Right ventricle myocardium superior (tissue), 1 donor: ENCODE measurements around the gene CDADC1. TPM values are rescaled to one million over a fixed set of nuclear protein-coding genes. Genes with fewer than 3 reads are reported as not detected.

ENCODE experiments used
- ATAC-seq: fragments of 200-7000 bp; cut with Tn5 transposase; one replicate; pipeline ENCODE4 v1.9.1; 2020; ENCODE audit warnings: mild to moderate bottlenecking; ENCODE audit not compliant: poor library complexity
- DNase-seq: peaks from one replicate; pipeline ENCODE4 v3.0.0-alpha.2; 2020
- intact Hi-C: fragments of 100-400 bp; cut with DNase I; formaldehyde crosslinking; loops from one replicate; pipeline ENCODE4 v1.11.2; 2022
- long read RNA-seq: library from polyadenylated mRNA; unstranded; transcript quantifications from one replicate; pipeline ENCODE4 v2.0.0, GENCODE V29; 2021
- total RNA-seq: library from RNA; stranded (reverse); fragmentation: NEBNext Ultra II Directional; extraction: Animal tissue kit (Norgen Biotek cat#: 25700); gene quantifications from one replicate; pipeline ENCODE4 v1.2.1, GENCODE V29; 2021
- donor health status: DM: no; HTN: yes; CAD: no; lungs with severe emphysema.

Gene CDADC1
- 7.3 TPM for total RNA-seq
- long read RNA-seq, transcript CDADC1-201 (10 exons, 3,386 nt) = major isoform, 5 of 9 reads
- long read RNA-seq, partial matches to known transcripts = 1 of 9 reads
- long read RNA-seq, other reads (novel, unspliced or antisense) = 3 of 9 reads

GRCh38 chr13:49247643-49248621 lies at the start of gene CDADC1:
Gene CDADC1, plus strand, starts transcription at chr13:49247925. Its CDS starts 113 bp downstream, at chr13:49248038.
- peak; percentile 99 for DNase-seq
- intact Hi-C loops = no loop called here
- peak; percentile 99 for ATAC-seq

GRCh38 chr13:49206641-49207040 lies 41.1 kb upstream of the CDADC1 start:
- intact Hi-C loops = no loop called here
- ATAC-seq (no peak), DNase-seq (no peak)

DNA sequence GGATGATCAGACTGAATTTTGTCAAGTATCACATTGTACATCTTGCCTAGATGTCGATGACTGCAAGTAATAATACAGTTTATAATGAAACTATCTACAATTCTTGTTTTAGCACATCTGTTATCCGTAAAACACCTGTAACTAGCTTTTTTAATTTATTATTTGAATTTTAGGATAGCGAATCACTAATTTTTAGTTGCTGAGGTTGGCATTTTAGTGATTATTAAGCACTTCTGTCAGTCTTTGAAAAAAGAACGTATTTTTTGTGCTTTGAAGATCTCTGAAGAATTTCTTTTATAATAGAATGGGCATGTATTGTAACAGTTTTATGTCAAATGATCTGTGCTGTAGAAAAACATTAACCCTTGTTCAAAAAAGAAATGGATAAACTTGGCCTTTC lies 39.1 kb upstream of the CDADC1 start:
- no peak for ATAC-seq
- DNase-seq = no peak
- intact Hi-C loops = no loop called here

DNA sequence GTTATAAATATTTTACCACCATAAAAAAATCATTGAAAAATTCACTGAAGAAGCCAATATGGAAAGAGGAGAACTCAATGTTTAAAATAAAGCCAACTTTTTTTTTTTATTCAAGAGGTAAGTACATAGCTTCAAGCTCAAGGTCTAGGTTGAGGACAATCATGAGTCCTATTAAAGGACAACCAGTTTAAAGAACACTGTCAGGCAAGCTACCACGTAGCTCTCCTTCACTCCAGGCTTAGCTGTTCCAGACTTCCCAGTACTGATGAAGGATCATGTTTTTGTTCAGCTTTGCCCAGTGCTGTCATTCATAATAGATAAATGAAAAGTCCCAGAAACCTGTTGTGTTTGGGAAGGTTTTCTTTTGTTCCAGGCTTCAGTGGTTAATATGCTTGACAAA lies 37.6 kb upstream of the CDADC1 start:
- DNase-seq (no peak), ATAC-seq (peak; percentile 52)
- intact Hi-C loops = no loop called here

DNA sequence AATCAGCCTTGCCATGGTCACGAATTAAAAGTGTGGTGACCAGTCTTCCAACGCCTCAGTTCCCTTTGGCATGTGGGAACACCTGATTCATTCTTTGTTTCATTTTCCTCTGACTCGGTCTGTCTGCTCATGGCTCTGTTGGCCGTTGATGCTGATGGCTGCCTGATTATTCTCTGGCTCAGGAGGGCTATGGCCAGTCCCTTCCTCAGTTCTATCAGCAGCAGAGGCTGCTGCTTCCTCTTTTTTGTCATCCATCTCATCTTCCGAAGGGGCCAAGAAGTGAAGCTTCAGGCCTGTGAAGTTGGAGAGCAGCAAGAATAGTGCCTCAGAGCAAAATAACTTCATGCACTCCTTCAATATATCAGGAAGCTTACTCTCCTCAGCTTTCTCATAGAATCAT lies 37.1 kb upstream of the CDADC1 start:
- DNase-seq (no peak), ATAC-seq (no peak)
- intact Hi-C loops = no loop called here

GRCh38 chr13:49213539-49213938 lies 34.2 kb upstream of the CDADC1 start:
- intact Hi-C loops = no loop called here
- no peak for DNase-seq

DNA sequence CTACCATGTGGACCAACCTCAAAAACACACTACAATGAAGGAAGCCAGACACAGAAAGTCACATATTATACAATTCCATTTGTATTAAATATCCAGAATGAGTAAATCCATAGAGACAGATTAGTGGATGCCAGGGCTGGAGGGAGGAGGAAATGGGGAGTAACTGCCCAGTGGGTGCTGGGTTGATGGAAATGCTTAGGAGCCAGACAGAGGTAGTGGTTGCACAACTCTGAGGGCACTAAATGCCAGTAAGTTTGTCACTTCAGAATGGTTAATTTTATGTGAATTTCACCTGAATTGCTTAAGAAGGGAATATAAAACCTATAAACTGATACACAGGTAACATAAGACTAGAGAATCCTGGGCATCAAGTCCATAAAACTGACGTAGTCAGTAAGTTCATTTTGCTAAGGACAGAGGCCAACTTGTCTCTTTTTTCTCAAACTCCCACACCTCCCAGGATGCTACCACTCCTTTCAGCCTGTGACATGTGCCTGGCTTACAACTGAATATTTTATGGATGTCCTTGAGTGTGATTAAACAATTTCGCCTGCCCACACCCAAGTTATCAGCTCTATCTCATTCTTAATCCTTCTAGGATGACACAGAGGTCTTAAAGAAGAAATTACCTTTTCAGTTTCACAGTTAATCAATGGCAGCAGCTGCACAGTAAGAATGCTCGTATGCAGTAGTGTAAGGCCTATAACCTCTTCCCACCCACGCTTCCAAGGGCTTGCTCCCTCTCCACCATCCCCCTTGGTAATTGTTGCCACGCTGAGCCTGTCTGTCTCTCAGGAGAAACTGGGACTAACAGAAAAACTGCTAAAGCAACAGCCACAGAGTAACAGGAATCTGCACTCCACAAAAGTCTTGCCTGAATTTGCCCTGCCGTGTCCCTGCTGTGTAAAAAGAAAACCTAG lies 33.5 kb upstream of the CDADC1 start:
- intact Hi-C loops = no loop called here
- DNase-seq (no peak), ATAC-seq (no peak)

More at GRCh38 chr13:49213539-49213938, 34.2 kb upstream of the CDADC1 start:
- ATAC-seq = no peak

GRCh38 chr13:49214917-49215376 lies 32.8 kb upstream of the CDADC1 start:
- DNase-seq = peak; percentile 65
- ATAC-seq = peak; percentile 66

DNA sequence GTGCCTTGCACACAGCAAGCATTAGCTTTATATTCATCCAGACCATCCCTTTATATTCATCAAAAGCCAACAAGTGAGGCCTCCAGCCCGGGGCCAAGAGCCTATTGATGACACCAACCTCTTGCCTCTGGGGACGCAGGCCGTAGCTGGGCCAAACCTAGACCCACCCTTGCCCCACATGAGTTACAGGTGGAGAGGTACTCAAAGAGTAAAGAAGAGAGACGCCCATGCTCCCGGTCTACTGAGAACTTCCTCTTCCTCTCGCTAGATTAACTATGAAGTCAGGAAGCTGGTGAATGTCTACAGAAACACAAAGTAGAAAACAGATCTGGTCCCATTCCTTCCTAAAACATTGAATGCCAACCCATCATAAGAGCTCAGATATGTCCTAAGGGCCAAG lies 31.4 kb upstream of the CDADC1 start:
- ATAC-seq = no peak
- no peak for DNase-seq
- intact Hi-C loops = no loop called here

More at GRCh38 chr13:49214917-49215376, 32.8 kb upstream of the CDADC1 start:
- intact Hi-C loops = no loop called here

DNA sequence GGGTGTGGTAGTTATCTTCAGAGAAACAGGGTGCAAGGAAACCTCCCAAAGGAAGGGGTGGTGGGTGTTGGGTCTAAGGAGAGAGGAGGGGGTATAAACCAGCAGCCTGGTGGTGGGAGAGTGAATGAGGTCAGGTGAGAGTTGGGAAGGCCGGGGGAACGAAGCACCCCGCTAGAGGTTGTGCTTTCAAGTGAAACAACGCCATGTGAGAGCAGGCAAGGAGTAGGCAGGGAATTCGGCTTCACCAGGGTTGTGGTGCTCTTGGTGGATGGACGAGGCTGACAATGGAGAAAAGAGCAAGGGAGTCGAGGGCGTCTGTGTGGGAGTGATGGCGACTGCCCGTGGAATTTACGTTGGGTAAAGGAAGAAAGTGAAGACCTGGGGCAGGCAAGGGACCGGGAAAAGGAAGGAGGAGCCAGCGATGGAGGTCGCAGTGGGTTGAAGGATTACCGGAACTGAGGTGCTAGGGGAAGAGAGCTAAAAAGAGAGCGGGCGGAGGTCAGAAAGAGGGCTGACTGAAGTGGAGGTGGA lies 29.7 kb upstream of the CDADC1 start:
- DNase-seq (no peak), ATAC-seq (no peak)
- intact Hi-C loops = no loop called here

DNA sequence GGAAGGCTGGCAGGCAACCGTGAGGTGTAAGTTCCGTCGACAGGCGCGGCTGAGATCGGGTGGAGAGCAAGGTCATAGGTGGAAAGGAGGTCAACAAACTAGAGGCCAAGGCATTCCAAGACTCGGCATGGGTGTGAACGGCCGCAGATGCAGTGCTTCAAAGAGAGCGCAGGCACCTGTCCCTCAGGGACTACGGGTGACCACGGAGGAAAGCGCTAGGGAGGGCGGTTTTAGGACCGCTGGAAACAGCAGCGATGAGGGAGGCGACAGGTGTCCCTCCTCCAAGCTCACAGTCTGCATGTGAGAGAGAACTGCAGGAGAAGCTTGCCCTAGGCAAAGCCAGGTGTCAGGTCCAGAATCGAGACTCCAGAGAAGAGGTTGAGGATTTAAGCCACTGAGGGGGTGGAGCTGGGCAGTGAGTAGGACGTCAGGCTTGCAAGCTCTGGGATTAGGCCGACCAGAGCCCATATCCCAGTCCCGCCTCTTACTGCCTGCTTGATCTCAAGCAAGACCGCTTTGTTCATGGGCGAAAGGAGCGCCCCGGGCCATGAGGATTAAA lies 29.2 kb upstream of the CDADC1 start:
- intact Hi-C loops = no loop called here
- no peak for ATAC-seq
- no peak for DNase-seq

DNA sequence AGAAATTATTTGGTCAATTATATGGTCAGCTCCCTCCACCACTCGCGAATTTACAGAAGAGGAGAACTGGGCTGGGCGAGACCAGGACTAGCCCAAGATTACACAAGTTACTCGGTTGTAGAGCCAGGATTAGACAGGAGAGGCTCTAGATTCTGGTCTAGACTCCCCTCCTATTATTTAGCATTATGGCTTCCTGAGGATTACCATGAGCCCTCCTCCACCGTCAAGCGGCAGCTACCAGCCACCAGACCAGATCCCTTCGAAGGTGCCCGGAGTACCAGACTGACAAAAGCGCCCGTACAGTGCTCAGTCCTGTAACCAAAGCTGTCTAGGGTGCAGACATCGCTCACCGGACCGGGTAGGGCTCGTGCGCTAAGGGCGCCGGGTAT lies 28.1 kb upstream of the CDADC1 start:
- DNase-seq = no peak
- no peak for ATAC-seq
- intact Hi-C loops = no loop called here

- intact Hi-C loops = no loop called here
- DNase-seq = peak; percentile 59
- ATAC-seq = peak; percentile 84
Observed at GRCh38 chr13:49220036-49220855, 27.5 kb upstream of the CDADC1 start, which contains the start of gene MLNR. Gene MLNR, plus strand, starts transcription at chr13:49220338. Its CDS starts 0 bp downstream, at chr13:49220338.

DNA sequence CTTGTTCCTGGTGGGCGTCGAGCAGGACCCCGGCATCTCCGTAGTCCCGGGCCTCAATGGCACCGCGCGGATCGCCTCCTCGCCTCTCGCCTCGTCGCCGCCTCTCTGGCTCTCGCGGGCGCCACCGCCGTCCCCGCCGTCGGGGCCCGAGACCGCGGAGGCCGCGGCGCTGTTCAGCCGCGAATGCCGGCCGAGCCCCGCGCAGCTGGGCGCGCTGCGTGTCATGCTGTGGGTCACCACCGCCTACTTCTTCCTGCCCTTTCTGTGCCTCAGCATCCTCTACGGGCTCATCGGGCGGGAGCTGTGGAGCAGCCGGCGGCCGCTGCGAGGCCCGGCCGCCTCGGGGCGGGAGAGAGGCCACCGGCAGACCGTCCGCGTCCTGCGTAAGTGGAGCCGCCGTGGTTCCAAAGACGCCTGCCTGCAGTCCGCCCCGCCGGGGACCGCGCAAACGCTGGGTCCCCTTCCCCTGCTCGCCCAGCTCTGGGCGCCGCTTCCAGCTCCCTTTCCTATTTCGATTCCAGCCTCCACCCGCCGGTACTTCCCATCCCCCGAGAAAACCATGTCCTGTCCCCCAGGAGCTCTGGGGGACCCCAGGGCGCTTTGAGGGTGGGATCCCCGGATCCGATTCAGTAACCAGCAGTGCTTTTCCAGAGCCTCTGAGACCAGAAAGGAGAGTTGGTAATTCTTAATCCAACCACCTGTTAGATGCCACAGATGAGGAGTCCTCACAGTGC lies 26.7 kb upstream of the CDADC1 start:
- DNase-seq = no peak
- intact Hi-C loops = no loop called here

GRCh38 chr13:49221590-49221965 lies 26.1 kb upstream of the CDADC1 start:
- DNase-seq = no peak
- intact Hi-C loops = no loop called here
- no peak for ATAC-seq

More for the DNA sequence above, 26.7 kb upstream of the CDADC1 start:
- ATAC-seq = no peak

GRCh38 chr13:49225223-49226042 lies 22.3 kb upstream of the CDADC1 start:
- DNase-seq (no peak), ATAC-seq (peak; percentile 91)
- intact Hi-C loops = no loop called here
